Stimulated activated CD8-positive, alpha-beta memory T cell treated with anti-CD3 and anti-CD28 coated beads, Interleukin-15, amount 100 ng/mL, for 1 hour (primary cell): ENCODE data around the gene CACNG3.
"Not testable (repeated sequence)": the region's sequence is repeated elsewhere in the genome, so short reads cannot be mapped to it uniquely, and the experiment has no call there.

Experiments
- DNase-seq: peaks from one replicate; pipeline ENCODE4 v3.0.0-alpha.2; 2020; ENCODE audit warnings: low read depth

CACNG3 gene

DNA sequence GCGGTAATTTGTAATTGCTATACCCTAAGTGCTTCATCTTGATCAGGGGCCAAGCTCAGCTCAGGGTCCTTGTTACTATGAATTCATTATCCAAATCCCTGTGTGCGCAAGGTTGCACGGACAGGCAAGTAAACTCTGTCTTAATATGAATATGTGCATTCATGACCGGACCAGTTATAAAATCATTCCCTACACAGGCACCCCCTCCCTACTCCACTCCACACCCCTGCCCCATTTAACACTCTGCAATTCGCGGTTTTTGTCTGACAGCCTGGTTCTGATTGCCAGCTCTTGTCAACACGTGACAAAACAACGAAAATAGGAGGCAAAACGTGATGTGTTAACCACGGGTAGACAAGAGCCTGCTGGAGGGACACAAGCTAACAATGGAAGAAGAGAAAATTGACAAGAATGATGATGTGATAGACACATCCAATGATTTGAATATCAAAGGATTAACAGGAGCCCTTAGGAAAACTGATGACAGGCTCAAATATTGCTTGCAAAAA, 76.5 kb downstream of the CACNG3 start:
- DNase-seq: no peak

DNA sequence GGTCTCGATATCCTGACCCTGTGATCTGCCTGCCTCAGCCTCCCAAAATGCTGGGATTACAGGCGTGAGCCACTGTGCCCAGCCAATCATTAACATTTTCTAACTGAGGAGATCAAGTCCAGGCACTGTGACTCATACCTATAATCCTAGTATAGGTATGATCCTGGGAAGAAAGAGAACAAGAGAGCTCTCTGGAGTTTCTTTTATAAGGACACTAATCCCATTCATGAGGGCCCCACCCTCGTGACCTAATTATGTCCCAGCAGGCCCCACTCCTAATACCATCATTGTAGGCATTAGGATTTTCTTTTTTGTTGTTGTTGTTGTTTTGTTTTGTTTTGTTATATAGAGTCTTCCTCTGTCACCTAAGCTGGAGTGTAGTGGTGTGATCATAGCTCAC, 80.4 kb downstream of the CACNG3 start:
- DNase-seq: no peak

DNA sequence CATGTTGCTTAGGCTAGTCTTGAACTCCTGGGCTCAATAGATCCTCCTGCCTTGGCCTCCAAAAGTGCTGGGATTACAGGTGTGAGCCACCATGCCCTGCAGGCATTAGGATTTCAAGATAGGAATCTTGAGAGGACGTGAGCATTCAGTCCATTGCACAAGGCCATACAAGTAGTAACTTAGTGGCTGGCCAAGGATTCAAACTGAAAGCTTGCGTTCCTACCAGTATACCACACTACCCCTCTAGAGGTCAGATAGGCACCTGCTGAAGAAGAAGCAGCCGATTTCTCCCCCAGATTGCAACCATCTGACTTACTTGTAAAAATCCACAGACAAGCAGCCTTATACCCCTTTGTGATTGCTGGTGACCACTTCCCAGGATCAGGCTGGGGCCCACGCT, 80.9 kb downstream of the CACNG3 start:
- no peak for DNase-seq

DNA sequence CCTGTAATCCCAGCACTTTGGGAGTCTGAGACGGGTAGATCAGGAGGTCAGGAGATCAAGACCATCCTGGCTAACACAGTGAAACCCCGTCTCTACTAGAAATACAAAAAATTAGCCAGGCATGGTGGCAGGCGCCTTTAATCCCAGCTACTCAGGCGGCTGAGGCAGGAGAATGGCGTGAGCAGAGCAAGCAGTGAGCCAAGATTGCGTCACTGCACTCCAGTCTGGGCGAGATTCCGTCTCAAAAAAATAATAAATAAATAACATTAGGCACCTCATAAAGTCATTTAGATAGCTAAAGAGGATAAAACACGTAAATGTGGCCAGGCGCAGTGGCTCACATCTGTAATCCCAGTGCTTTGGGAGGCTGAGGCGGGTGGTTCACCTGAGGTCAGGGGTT, 87.7 kb downstream of the CACNG3 start:
- not testable (repeated sequence) for DNase-seq

DNA sequence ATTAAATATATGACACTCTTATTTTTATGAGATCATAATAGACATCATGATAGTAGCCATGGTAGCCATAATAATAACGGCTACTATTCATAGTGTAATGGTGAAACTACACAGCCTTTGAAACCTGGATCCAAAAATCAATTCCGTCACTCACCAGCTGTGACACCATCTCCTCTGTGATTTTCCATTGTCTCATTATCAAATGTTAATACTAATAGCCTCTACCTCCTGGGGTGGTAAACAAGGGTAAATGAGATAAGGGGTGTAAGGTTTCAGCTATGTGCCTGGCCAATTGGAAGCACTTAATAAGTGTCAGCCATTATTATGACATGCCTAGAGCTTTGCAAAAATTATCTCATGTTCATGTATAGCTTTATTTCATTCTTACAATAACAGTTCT, 88.6 kb downstream of the CACNG3 start:
- no peak for DNase-seq

GRCh38 chr16:24345704-24346103, 89.6 kb downstream of the CACNG3 start:
- DNase-seq: no peak

DNA sequence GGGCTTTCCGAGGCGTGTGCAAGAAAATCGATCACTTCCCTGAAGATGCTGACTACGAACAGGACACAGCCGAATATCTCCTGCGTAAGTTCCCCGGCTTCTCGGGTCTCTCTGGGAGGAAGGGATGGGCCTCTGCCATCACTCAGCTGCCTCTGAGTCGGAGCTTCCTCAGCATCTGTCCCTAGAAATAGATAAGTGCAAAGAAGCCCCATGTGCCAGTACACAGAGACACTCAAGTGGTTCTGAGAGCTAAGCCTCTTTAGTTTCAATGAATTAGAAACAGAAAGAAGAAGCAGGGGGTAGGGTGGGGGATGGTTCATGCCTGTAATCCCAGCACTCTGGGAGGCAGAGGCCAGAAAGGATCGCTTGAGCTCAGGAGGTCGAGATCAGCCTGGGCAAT, 90.6 kb downstream of the CACNG3 start:
- DNase-seq: no peak

DNA sequence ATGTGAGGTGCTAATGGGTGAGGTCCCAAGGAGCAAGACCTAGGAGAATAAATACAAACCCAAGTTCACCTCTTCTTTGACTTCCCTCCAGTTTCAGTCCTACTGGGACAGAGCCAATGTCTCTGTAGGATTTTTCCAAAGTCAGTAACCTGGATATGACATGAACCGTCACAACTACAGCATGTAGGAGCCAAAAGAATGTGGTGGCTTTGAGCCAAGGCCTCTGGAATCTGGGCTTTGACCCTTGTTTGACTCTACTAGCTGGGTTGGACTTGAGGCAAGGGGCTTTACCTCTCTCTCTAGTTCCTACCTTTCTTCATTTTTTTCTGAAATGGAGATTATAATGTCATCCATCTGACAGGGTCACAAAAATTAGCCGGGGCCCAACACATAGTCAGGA, 91.4 kb downstream of the CACNG3 start:
- DNase-seq: no peak

DNA sequence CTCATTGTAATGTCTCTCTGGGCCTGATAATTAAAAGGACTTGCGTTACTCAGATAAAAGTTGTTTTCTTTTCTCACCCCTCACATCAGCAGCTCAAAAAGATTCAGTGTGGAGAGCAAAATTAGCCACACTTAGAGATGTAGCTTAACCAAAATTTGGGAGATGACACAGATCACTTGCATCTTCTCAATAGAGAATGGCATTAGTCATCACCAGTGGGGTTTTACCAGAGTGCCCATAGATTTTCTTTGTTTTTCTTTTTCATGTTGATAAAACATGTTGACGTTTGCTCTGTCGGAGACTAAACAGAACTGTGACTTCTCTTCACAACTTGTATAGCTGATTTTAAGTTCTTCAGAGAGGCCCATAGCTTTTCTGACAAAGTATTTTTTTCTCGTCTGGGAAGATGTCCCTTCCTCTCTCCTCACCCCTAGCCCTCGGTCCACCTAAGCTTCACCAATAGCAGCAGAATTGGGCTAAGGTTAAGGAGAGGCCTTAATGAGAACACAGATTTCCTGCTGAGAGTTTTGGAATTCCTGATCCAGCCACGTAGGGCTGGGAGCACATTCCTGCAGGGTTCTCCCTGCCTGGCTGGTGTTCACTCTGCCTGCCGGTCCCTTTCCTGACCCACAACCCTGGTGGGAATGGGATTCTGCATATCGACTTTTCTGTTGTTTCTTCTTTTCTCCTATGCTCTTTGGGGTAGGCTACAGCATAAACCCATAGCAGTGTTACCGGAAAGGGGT, 92.6 kb downstream of the CACNG3 start:
- DNase-seq: no peak

- no peak for DNase-seq
Measured at GRCh38 chr16:24349320-24349719, 93.2 kb downstream of the CACNG3 start.

- no peak for DNase-seq
Measured at GRCh38 chr16:24352746-24353145, 96.6 kb downstream of the CACNG3 start.

DNA sequence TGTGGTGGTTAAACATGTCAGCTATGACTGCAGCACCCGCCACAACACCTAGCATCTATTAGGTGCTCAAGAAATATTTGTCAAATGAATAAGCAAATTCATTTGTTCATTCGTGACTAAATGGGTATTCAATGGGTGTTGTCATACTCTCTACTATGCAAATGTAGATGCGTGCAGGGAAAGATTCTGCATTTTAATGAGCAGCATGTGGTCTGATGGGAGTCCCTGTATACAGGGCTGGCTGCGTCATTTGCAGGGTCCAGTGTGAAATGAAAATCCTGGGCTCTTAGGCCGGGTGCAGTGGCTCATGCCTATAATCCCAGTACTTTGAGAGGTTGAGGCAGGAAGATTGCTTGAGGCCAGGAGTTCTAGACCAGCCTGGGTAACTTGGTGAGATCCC, 97.5 kb downstream of the CACNG3 start:
- DNase-seq: no peak

DNA sequence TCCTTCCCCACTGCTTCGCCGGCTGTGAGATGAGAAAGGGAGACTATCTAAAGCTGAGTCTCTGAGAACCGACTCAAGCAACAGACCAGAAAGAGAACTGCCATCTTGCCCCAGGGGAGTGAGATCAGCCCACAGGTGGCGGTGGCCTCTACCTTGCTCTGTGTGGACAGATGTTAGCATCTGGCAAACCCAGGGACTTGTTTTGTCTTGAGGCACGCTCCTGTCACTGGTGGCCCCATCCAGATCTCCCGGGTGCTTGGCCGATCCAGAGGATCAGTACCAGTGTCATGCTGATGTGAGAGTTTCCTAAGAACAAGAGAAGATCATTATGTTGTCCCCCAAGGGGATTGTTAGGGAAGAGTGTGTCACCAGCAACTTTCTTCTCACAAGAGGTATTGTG, 101.4 kb downstream of the CACNG3 start:
- no peak for DNase-seq

DNA sequence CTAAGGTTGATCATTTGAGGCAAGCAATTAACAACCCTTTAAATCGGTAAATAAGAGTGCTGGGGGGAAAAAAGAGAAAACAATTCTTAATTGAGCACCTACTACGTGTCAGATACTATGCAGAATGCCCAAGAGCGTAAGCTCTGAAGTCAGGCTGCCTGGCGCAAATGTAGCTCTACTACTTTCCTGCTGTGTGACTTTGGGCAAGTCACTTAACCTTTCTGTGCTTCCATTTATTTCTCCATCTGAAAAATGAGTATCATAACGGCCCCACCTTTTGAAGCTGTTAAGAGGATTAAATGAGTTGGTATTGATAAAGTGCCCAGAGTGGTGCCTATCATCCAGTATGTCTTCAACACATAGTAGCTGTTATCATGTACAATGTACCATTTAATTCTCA, 102.0 kb downstream of the CACNG3 start:
- DNase-seq: no peak

GRCh38 chr16:24359490-24359889, 103.4 kb downstream of the CACNG3 start:
- DNase-seq: no peak

GRCh38 chr16:24360936-24361335, 104.8 kb downstream of the CACNG3 start:
- no peak for DNase-seq

GRCh38 chr16:24364596-24364995, 108.5 kb downstream of the CACNG3 start:
- no peak for DNase-seq

GRCh38 chr16:24367186-24367710, 111.1 kb downstream of the CACNG3 start:
- no peak for DNase-seq

- no peak for DNase-seq
Measured at GRCh38 chr16:24372824-24373223, 116.7 kb downstream of the CACNG3 start.

DNA sequence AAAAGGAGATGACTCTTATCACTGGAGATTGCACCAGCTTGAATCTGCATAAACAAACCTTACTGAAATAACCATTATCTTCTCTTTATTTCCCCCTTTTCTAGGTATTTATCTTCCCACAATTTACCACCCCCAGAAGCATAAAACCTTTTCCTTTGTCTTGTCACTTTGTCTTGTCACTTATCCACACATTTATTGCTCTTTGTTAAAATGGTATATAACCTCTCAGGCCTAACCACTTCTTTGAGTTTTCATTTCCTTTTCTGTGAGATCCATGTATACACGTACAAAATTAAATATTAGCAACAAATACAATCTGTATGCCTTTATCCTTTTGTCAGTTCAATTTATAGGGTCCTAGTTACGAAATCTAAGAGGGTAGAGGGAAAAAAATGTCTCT, 122.9 kb downstream of the CACNG3 start:
- DNase-seq: no peak

- DNase-seq: no peak
Measured at GRCh38 chr16:24381470-24382118, 125.5 kb downstream of the CACNG3 start.

GRCh38 chr16:24382762-24383407, 126.8 kb downstream of the CACNG3 start:
- no peak for DNase-seq

- DNase-seq: no peak
Measured at GRCh38 chr16:24394341-24394740, 138.2 kb downstream of the CACNG3 start.
